Activated CD8-positive, alpha-beta memory T cell treated with anti-CD3 and anti-CD28 coated beads for 24 hours (primary cell): ENCODE data around the gene POLN.
"Not testable (repeated sequence)": the region's sequence is repeated elsewhere in the genome, so short reads cannot be mapped to it uniquely, and the experiment has no call there.

Source experiments
- DNase-seq: peaks from one replicate; pipeline ENCODE4 v3.0.0-alpha.2; 2020

POLN gene

DNA sequence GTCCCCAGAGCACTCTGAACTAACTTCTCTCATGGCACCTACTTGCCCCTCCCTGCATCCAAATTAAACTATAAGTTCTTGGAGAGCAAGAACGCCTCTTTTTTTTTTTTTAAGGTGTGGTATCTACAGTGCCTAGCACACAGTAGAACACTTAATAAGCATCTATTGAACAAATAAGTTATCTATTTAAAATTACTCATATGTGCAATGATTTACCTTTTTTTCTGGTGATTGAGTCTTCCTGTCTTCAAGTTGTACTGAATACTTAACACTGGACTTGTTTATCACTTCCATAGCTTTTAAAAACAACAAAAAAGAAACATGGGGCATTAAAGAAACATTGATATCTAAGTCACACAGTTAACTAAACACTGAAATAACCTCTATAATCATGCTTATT, 29.1 kb downstream of the POLN start:
- DNase-seq: no peak

DNA sequence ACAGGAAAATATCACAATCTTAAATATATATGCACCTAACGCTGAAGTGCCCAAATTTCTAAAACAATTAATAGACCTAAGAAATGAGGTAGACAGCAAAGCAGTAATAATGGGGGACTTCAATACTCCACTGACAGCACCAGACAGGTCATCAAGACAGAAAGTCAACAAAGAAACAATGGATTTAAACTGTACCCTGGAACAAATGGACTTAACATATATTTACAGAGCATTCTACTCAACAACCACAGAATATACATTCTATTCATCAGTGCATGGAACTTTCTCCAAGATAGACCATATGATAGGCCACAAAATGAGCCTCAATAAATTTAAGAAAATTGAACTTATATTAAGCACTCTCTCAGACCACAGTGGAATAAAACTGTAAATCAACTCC, 39.1 kb downstream of the POLN start:
- DNase-seq: not testable (repeated sequence)

- DNase-seq: no peak
Measured at GRCh38 chr4:2194496-2194895, 47.4 kb downstream of the POLN start.

DNA sequence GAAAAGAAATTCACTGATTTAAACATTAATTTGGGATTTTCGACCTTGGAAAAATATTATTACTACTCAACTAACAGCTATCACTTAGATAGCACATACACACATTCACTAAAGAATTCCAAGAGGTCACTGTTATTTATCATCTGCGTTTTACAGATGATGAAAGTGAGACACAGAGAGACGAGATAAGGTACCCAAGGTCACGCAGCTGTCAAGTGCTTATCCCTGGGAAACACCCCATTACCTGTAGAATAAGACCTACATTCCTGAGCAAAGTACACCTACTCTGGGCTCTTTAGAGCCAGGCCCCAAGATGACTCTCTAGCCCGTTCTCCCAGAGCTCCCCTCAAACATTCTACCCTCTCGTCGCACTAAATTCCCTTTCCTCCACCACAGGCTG, 48.6 kb downstream of the POLN start:
- no peak for DNase-seq

DNA sequence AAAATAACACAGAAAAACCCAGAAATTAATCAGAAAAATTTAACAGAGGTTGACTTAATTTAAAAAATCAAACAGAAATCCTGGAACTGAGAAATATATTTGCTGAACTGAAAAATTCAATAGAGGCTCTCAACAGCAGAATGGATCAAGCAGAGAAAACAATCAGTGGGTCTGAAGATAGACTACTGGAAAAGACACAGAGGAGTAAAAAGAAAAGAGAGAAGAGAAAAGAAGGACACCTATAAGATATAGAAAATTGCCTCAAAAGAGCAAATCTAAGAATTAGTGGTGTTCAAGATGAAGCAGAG, 55.1 kb downstream of the POLN start:
- no peak for DNase-seq

DNA sequence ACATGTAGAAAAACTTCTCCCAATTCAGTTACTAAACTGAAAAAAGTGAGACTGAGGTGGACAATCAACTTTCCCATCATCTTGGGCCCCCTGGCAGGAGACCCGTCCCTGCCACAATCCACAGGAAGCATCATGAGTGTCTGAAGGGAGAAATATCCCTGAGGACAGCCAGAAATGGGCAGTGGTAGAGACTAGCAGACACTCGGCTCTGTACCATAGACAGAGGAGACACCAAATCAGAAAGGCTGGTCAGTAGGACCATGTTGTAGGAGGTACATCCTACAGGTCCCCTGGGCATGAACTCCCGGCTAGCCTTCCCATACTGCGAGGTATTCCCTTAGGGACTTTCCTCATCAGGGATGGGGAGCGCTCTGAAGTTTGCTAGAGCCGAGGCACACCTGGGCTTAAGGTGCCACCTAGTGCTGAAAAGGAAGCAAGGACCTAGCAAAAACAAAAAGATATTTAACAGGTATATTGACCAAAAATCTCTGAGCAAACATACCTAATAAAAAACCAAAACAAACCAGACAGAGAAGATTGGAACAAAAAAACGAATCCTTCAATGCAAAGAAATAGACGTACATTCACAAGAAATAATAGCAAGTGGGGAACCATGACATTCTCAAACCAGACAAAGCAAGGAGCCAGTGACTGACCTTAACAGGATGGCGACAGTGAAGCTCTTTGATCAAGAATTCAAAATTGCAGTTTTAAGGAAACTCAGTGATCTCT, 55.6 kb downstream of the POLN start:
- DNase-seq: no peak

DNA sequence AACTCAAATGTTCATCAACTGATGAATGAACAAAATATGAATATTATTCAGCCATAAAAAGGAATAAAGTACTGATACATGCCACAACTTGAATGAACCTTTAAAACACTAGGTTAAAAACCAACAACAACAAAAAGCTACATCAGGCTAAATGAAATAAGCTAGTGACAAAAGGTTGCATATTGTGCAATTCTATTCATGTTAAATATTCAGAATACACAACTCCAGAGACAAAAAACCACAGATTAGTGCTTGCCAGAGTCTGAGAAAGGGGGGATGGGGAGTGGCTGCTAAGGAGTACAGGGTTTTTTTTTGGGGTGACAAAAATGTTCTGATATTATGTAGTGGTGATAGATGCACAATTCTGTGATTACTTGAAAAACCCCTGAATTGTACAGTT, 58.5 kb downstream of the POLN start:
- DNase-seq: no peak

GRCh38 chr4:2182994-2183393, 58.9 kb downstream of the POLN start:
- DNase-seq: no peak

DNA sequence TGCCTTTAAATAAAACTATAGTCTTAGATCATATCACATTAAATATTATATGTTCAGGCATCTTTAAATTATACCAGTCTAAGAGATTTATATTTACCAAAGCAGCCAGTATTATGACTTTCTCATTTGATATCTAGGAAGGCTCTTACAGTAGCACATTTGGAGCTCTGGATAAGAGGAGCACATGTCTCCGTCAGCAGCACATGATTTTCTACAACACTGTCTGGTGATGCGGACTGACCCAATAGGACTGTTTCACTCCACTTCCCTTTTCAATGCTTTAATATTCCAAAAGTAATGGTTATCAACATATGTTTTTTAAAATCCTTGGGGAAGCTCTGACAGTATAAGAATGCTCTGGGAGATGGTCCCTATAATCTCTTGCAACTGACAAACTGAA, 61.5 kb downstream of the POLN start:
- DNase-seq: no peak

DNA sequence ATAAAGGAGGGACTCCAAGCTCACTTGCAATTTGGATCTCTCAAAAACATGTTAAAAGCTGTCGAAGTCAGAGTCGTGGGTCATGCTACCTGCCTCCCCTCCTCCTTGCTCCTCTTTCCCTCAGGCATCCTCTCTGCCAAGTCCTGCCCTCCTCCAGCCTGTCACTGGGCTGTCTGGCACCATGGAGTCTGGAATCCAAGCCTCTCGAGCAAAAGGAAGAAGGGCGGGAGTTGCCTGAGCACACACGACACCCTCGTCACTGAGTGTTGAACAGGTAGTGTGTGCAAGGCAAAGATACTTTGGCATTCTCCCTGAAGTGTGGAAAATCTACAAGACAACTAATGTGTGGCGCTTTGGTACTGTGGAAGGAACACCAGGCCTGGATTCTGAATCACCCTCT, 62.2 kb downstream of the POLN start:
- DNase-seq: no peak

- no peak for DNase-seq
Measured at GRCh38 chr4:2178986-2179385, 62.9 kb downstream of the POLN start.

GRCh38 chr4:2177443-2178093, 64.4 kb downstream of the POLN start:
- no peak for DNase-seq

GRCh38 chr4:2175990-2176698, 65.8 kb downstream of the POLN start:
- no peak for DNase-seq

DNA sequence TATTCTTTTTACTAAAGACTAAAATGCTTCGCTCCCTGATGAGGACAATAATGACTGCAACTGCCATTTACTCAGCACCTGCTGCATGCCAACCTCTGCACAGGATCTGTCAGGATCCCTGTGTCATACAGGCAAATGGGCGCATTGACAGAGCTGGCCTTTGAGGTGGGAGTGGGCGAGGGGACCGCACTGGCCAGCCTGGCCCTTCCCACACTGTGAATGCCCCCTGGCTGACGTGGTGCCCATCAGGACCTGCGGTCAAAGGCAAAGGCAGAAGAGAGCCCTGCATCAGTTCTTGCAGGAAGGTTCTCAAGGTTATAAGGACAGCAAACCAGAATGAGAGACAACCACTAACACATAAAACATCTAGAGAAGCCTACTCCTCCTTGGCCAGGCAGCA, 67.9 kb downstream of the POLN start:
- DNase-seq: no peak

DNA sequence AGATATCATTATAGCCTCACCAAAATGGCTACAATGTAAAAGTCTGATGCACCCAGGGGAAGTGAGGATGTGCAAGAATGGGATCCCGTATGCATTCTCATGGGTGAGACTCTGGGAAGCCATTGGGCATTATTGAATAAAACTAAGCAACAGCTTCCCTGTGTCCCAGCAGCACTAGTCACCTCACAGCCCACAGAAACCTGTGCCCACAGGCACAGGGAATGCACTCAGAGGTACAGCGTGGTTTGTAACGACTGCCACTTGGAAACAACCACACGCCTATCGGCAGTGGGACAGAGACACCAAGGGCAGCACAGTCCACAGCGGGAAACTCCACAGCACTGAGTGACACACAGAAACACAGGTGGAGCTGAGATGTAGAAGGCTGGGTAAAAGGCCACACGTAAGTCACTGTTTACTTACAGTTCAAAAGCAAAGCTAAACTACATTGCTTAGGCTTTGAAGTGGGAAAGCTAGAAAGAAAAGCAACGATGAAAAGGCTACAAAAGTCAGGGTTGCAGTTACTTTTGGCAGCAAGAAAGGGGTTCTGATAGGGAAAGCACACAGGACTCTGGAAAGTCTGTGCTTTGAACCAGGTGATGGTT, 69.2 kb downstream of the POLN start:
- no peak for DNase-seq

GRCh38 chr4:2172161-2172560, 69.8 kb downstream of the POLN start:
- no peak for DNase-seq

DNA sequence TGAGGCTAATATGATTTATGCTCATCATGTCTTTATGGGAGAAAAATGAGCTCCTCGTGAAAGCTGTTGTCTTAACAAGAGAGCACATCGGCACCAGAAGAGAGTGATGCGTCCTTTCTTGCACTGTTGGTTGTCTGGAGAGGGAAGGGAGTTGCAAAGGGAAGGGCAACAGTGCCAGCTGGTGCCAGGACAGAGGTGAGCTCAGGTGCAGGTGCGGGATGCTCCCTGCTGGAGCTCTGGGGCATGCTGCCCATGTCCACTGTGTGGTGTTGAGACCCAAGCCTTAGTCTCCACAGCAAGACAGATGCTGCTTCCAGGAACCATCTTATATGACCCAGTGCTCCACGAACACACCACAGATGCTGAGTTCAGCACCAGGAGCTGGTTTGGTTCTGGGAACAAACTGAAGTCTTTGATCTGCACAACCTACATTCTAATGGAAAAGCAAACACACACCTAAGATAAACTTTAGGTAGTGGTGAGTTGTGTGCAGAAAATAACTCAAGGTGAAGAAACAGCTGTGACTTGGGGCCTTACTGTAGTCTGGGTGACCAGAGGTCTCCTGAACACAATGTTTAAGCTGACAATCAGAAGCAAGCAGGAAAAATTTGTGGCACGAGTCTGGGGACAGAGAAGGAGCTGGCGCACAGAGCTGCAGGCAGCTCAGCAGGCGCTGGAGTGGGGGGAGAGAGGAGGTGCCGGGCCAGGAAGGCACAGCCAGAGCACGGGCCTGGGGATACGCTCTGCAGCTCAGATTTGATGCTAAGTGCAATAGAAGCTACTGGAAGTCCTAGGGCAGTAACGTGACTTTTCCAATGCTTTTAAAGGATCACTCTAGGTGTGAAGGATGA, 73.2 kb downstream of the POLN start:
- no peak for DNase-seq

DNA sequence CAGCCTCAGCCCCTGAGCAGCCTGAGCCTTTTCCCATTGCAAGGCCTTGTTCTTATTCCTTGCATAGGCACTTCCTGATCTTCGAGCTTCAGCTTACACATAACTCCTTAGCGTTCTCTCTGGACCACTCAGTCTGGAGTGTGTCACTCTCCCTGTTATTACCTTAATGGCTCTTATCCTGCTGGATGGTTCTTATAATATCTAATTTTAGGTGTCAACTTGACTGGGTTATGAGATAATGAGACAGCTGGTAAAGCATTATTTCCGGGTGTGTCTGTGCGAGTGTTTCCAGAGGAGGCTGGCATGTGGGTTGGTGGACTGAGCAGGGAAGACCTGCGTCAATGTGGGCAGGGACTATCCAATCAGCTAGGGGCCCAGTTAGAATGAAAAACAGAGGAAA, 75.7 kb downstream of the POLN start:
- no peak for DNase-seq

DNA sequence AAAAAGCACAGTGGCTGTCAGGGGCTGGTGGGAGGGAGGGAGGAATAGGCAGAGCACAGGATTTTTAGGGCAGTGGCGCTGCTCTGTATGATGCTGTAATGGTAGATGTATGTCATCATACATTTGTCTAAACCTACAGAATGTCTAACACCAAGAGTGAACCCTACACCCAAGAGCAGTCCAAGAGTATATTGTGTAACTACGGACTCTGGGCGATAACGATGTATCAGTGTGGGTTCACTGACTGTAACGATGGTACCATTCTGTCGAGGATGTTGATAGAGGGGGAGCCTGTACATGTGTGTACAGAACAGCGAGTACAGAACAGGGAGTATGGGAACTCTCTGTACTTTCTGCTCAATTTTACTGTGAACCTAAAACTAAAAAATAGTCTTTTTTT, 76.5 kb downstream of the POLN start:
- DNase-seq: no peak

DNA sequence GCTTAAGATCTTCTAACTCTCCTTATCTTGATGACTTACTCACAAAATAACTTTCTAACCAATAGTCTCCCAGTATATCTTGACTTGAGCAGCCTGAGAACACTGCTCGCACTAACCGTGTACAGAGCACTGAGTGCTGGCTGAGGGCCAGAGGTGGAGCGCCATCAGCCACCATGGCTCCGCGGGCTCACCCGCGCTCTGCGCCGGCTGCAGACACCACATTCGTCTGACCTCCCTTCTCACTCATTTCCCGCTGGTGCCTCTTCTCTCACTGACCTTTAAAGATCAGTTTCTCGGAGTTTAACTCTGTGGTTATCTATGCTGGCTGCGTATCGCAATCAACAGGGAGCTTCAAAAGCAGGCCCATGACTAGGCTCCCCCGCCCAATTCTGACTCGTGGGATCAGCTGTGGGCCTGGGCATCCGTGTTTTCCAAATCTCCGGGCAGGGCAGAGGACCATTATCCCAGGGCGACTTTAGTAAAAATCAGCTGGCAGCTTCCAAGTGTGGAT, 78.6 kb downstream of the POLN start:
- DNase-seq: no peak

GRCh38 chr4:2161092-2161703, 80.7 kb downstream of the POLN start:
- not testable (repeated sequence) for DNase-seq

- no peak for DNase-seq
Measured at GRCh38 chr4:2159931-2160330, 82.0 kb downstream of the POLN start.
